GM18520 (cell line): ENCODE results near the gene ATP2B1.
"Not testable (repeated sequence)": the region's sequence is repeated elsewhere in the genome, so short reads cannot be mapped to it uniquely, and the experiment has no call there.

Source experiments
- ATAC-seq: cut with Tn5 transposase; IDR thresholded peaks from one replicate; pipeline ENCODE4 v1.9.1; 2021; ENCODE audit not compliant: unreplicated experiment

ATP2B1 gene

GRCh38 chr12:89717759-89718523 is 9.3 kb upstream of the ATP2B1 start:
- no peak for ATAC-seq

- no peak for ATAC-seq
These were observed 4.1 kb upstream of the ATP2B1 start for GRCh38 chr12:89712706-89713105.

GRCh38 chr12:89710873-89711750 is 2.5 kb upstream of the ATP2B1 start:
- ATAC-seq: no peak

- no peak for ATAC-seq
These were observed 1.6 kb upstream of the ATP2B1 start for GRCh38 chr12:89709995-89710872.

- peak; percentile 53 for ATAC-seq
These were observed 738 bp upstream of the ATP2B1 start for GRCh38 chr12:89709157-89709994.

- no peak for ATAC-seq
These were observed 704 bp downstream of the ATP2B1 start for GRCh38 chr12:89707703-89708564.

- no peak for ATAC-seq
These were observed 1.5 kb downstream of the ATP2B1 start for GRCh38 chr12:89706986-89707702.

GRCh38 chr12:89706551-89706950 is 2.1 kb downstream of the ATP2B1 start:
- no peak for ATAC-seq

GRCh38 chr12:89704457-89704856 is 4.2 kb downstream of the ATP2B1 start:
- ATAC-seq: no peak

GRCh38 chr12:89703768-89704167 is 4.9 kb downstream of the ATP2B1 start:
- no peak for ATAC-seq

GRCh38 chr12:89702503-89702902 is 6.1 kb downstream of the ATP2B1 start:
- ATAC-seq: no peak

GRCh38 chr12:89701606-89702206 is 6.9 kb downstream of the ATP2B1 start:
- ATAC-seq: no peak

GRCh38 chr12:89700191-89700810 is 8.3 kb downstream of the ATP2B1 start:
- no peak for ATAC-seq

GRCh38 chr12:89698607-89699006 is 10.0 kb downstream of the ATP2B1 start:
- no peak for ATAC-seq

- not testable (repeated sequence) for ATAC-seq
These were observed 10.9 kb downstream of the ATP2B1 start for GRCh38 chr12:89697728-89698127.

- no peak for ATAC-seq
These were observed 11.3 kb downstream of the ATP2B1 start for GRCh38 chr12:89697296-89697695.

GRCh38 chr12:89695830-89696229 is 12.8 kb downstream of the ATP2B1 start:
- ATAC-seq: no peak

GRCh38 chr12:89695100-89695499 is 13.5 kb downstream of the ATP2B1 start:
- ATAC-seq: no peak
